ENCODE data around the gene M1AP.

- no peak for TF ChIP-seq CTCF (IDR thresholded peaks at IDR 0.05; ENCODE audit: insufficient read depth, low read depth, low read length)
- TF ChIP-seq EZH2 (IDR thresholded peaks at IDR 0.05; ENCODE audit: insufficient read depth, low read length), result no peak
Measured at GRCh38 chr2:74551530-74551929, 96.6 kb downstream of the M1AP start.

Data from astrocyte (in vitro differentiated cells and primary cell).